Ectodermal cell (in vitro differentiated cells): ENCODE measurements around the gene CIDEA.
A peak's percentile ranks its signal among the peaks of the same experiment; 100 is the strongest.

Experiments used
- H3K27ac ChIP-seq: 2 replicates; pipeline ENCODE4 v1.7.0; 2013; ENCODE audit warnings: mild to moderate bottlenecking, low read depth, low read length; ENCODE audit not compliant: insufficient read depth, poor library complexity, severe bottlenecking
- H3K27me3 ChIP-seq: 2 replicates; pipeline ENCODE4 v1.7.0; 2013; ENCODE audit warnings: mild to moderate bottlenecking, low read length; ENCODE audit not compliant: insufficient read depth, control insufficient read depth, poor library complexity, severe bottlenecking
- H3K36me3 ChIP-seq: one replicate; pipeline ENCODE4 v1.7.0; 2013; ENCODE audit warnings: low read length; ENCODE audit not compliant: control insufficient read depth, insufficient read depth
- H3K4me1 ChIP-seq: one replicate; pipeline ENCODE4 v1.7.0; 2013; ENCODE audit warnings: low read length; ENCODE audit not compliant: control insufficient read depth, insufficient read depth
- H3K4me3 ChIP-seq: 2 replicates; pipeline ENCODE4 v1.7.0; 2013; ENCODE audit warnings: low read depth, low read length, control low read depth; ENCODE audit not compliant: insufficient read depth
- H3K9me3 ChIP-seq: 2 replicates; pipeline ENCODE4 v1.7.0; 2013; ENCODE audit warnings: mild to moderate bottlenecking, low read length, moderate library complexity; ENCODE audit not compliant: control insufficient read depth
- WGBS, 2 experiments: methylation state at CpG; one replicate each; pipeline ENCODE4 v1.1.7; 2013; ENCODE audit warnings: missing lambda C conversion rate in 2 of 2; 5-methylcytosine and 5-hydroxymethylcytosine counted together

CIDEA gene

DNA sequence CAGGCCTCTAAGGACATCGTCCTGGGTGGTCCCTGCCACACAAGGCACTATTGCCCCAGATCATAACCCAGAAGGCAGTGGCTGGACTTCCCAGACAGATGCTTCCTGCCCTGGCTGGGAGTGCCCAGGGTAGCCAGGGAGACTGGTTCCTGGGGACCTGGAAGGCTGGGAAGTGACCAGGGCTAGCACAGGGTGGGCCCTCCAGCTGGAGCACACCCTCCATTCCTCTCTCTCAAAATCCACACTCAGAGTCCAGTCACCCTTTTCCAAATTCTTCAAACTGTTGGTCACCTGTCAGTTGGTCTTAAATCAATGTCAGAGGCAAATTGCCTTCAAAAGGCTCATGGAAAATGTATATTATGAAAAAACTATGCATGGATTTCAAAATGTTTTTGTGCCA lies 42.3 kb downstream of the CIDEA start:
- 88 to 90% methylated on average over 1 of the region's 1 CpG for WGBS, 2 experiments
- Histone ChIP-seq H3K9me3 (no peaks in the 10 kb centered on the region), H3K27me3 (no peaks in the 10 kb centered on the region), H3K4me3 (no peak overlapping the region), H3K36me3 (no peaks in the 10 kb centered on the region), H3K4me1 (no peaks in the 10 kb centered on the region), H3K27ac (no peak overlapping the region)

- Histone ChIP-seq H3K4me1 (no peaks in the 10 kb centered on the region), H3K9me3 (no peaks in the 10 kb centered on the region), H3K27me3 (no peaks in the 10 kb centered on the region), H3K36me3 (no peaks in the 10 kb centered on the region), H3K4me3 (no peak overlapping the region), H3K27ac (no peak overlapping the region)
- 88 to 90% methylated on average over 2 of the region's 2 CpGs for WGBS, 2 experiments
Observed at GRCh38 chr18:12299862-12300261, 45.7 kb downstream of the CIDEA start.

- Histone ChIP-seq H3K9me3 (no peaks in the 10 kb centered on the region), H3K4me1 (peaks cover 3% of the 10 kb centered on the region), H3K27me3 (peaks cover 10% of the 10 kb centered on the region), H3K27ac (no peak overlapping the region), H3K36me3 (no peaks in the 10 kb centered on the region), H3K4me3 (no peak overlapping the region)
- WGBS, 2 experiments, result 89 to 90% methylated on average over 13 of the region's 13 CpGs
Observed at GRCh38 chr18:12301263-12302005, 47.3 kb downstream of the CIDEA start.

DNA sequence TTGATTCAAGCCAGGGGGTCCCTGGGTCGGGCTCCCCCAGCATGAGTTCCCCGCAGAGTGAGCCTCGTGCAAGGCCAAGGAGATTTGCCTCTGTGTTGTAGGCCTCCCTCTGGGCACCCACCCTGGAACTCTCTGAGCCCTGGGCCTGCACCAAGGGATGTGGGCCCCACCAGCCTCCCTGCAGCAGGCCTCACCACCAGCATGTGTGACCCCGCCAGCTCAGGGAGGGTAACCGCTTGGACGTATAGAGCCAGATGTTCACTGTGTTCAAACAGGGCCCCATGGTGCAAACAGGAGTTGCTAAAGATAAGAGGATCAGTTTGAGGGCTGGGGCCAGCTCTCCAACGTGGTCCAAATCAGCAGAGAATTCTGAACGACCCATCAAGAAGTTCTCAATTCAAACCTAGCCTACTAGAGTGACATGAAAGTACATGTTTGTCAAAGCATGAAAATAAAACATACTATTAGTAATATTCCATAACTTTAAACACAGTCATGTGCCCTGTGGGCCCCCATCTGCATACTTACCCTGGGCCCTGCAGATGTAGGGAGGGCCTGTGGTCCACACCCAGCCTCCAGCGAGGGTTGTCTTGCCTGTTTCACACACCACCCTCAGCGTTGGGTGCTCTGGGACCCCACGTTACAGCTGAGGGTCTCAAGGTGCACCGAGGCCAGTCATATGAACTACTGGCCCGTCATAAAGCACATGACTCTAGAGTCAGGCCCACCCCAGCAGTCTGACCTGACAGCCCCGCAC lies 48.4 kb downstream of the CIDEA start:
- H3K9me3 ChIP-seq, result no peaks in the 10 kb centered on the region
- no peaks in the 10 kb centered on the region for H3K36me3 ChIP-seq
- peaks cover 21% of the 10 kb centered on the region for H3K27me3 ChIP-seq
- H3K4me1 ChIP-seq, result peaks cover 7% of the 10 kb centered on the region
- H3K27ac ChIP-seq, result no peak overlapping the region
- no peak overlapping the region for H3K4me3 ChIP-seq
- whole genome bisulfite sequencing, 2 experiments, result 91 to 92% methylated on average over 14 of the region's 14 CpGs

GRCh38 chr18:12304351-12305210 lies 50.4 kb downstream of the CIDEA start:
- no peaks in the 10 kb centered on the region for H3K36me3 ChIP-seq
- WGBS, 2 experiments, result 84 to 85% methylated on average over 19 of the region's 19 CpGs
- H3K27me3 ChIP-seq, result peaks cover 33% of the 10 kb centered on the region
- no peaks in the 10 kb centered on the region for H3K9me3 ChIP-seq
- no peak overlapping the region for H3K27ac ChIP-seq
- peaks cover 7% of the 10 kb centered on the region for H3K4me1 ChIP-seq
- H3K4me3 ChIP-seq, result no peak overlapping the region

GRCh38 chr18:12305211-12305610 lies 51.0 kb downstream of the CIDEA start:
- no peaks in the 10 kb centered on the region for H3K9me3 ChIP-seq
- H3K4me1 ChIP-seq, result peaks cover 7% of the 10 kb centered on the region
- H3K36me3 ChIP-seq, result no peaks in the 10 kb centered on the region
- peaks cover 33% of the 10 kb centered on the region for H3K27me3 ChIP-seq
- 94 to 95% methylated on average over 10 to 12 of the region's 12 CpGs for WGBS, 2 experiments
- H3K27ac ChIP-seq, result no peak overlapping the region
- H3K4me3 ChIP-seq, result no peak overlapping the region

- 42% methylated on average over 25 of the region's 25 CpGs for WGBS, 2 experiments
- peaks cover 33% of the 10 kb centered on the region for H3K27me3 ChIP-seq
- peaks cover 4% of the 10 kb centered on the region for H3K36me3 ChIP-seq
- H3K9me3 ChIP-seq, result no peaks in the 10 kb centered on the region
- H3K4me3 ChIP-seq, result no peak overlapping the region
- peaks cover 7% of the 10 kb centered on the region for H3K4me1 ChIP-seq
- H3K27ac ChIP-seq, result no peak overlapping the region
Observed at GRCh38 chr18:12305930-12306629, 51.9 kb downstream of the CIDEA start.

GRCh38 chr18:12306752-12307700 lies 52.9 kb downstream of the CIDEA start:
- Histone ChIP-seq H3K27ac (no peak overlapping the region), H3K4me1 (peaks cover 7% of the 10 kb centered on the region), H3K4me3 (peak overlapping the region; percentile 72), H3K9me3 (no peaks in the 10 kb centered on the region), H3K36me3 (peaks cover 9% of the 10 kb centered on the region), H3K27me3 (peaks cover 33% of the 10 kb centered on the region)
- WGBS, 2 experiments, result 12 to 15% methylated on average over 39 of the region's 39 CpGs
